GM19193 (cell line): ENCODE results near the gene SS18.

ENCODE experiments used
- POLR2A ChIP-seq: IDR thresholded peaks from 4 replicates; pipeline ENCODE4 v1.6.1; 2011; ENCODE audit not compliant: insufficient read depth, insufficient read length; ENCODE audit errors: extremely low read depth

Gene SS18, protein sequence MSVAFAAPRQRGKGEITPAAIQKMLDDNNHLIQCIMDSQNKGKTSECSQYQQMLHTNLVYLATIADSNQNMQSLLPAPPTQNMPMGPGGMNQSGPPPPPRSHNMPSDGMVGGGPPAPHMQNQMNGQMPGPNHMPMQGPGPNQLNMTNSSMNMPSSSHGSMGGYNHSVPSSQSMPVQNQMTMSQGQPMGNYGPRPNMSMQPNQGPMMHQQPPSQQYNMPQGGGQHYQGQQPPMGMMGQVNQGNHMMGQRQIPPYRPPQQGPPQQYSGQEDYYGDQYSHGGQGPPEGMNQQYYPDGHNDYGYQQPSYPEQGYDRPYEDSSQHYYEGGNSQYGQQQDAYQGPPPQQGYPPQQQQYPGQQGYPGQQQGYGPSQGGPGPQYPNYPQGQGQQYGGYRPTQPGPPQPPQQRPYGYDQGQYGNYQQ

DNA sequence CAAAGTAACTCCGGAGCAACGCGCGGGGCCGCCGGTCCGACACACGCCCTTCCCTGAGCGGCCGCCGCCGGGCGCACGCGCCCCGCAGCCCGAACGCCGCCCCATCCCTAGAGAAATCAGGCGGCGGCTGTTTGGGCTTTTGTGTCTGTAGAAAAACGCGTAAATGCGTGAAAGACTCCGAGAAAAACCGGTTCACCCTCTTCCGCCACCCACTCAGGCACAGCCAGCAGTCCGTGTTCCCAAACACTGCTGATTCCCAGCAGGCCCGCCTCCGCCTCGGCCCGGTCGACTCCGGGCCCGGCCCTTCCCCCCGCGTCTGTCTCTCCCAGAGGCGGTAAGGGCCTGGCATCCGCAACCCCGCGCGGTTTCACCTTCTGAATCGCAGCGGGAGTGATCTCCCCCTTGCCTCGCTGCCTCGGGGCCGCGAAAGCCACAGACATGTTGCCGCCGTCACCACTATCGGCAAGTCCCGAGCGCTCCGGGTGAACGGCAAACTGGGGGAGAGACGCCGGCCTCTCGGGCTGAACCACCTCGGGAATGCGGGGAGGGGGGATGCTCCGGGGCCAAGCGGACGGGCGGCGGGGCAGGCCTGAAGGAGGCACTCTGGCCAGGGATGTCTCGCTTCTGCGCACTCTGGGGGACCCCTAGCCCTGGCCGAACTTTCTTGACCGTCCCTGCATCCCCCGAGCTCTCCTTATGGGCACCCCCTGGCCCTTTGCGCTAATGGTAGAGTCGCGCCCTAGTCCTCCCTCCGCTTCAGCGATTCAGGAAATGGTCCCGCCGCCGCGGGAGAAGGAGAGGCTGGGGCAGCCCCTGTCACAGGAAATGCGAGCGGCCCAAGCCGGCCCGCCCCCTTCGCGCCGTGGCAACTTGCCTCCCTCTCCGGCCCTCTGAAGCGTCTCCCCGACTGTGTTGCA lies at the start of gene SS18:
SS18 (minus strand) TSS at position 484 of the 917 bp plus-strand sequence; CDS start at position 440, 44 bp downstream.
- TF ChIP-seq POLR2A, result peak; percentile 95

GRCh38 chr18:26135548-26135947 lies 45.1 kb upstream of the SS18 start:
- TF ChIP-seq POLR2A, result no peak

GRCh38 chr18:26134107-26134506 lies 43.7 kb upstream of the SS18 start:
- TF ChIP-seq POLR2A, result no peak

GRCh38 chr18:26133652-26134051 lies 43.2 kb upstream of the SS18 start, which contains the start of gene PSMA8:
Gene PSMA8 (plus strand): TSS chr18:26133869. CDS start chr18:26133966, 97 bp downstream.
- no peak for TF ChIP-seq POLR2A

DNA sequence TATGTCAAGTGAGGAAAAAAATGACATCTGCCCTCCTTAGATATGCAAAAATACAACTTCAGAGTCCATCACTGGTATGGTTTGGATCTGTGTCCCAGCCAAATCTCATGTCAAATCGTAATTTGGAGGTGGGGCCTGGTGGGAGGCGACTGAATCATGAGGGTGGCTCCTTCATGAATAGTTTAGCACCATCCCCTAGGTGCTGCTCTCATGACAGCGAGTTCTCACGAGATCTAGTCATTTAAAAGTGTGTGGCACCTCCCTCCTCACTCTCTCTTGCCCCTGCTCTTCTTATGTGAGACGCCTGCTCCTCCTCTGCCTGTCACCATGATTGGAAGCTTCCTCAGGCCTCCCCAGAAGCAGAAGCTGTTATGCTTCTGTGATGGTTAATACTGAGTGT lies 37.4 kb upstream of the SS18 start:
- TF ChIP-seq POLR2A, result no peak

DNA sequence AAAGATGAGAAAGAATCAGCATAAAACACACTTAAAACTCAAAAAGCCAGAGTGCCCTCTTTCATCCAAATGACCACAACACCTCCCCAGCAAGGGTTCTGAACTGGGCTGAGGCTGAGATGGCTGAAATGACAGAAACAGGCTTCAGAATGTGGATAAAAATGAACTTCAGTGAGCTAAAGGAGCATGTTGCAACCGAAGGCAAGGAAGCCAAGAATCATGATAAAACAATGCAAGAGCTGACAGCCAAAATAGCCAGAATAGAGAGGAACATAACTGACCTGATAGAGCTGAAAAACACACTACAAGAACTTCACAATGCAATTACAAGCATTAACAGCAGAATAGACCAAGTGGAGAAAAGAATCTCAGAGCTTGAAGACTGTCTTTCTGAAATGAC lies 31.1 kb upstream of the SS18 start:
- no peak for TF ChIP-seq POLR2A

- no peak for TF ChIP-seq POLR2A
Observed at GRCh38 chr18:26119246-26119645, 28.8 kb upstream of the SS18 start.

GRCh38 chr18:26104035-26104434 lies 13.6 kb upstream of the SS18 start:
- TF ChIP-seq POLR2A, result no peak

GRCh38 chr18:26103579-26103978 lies 13.2 kb upstream of the SS18 start:
- TF ChIP-seq POLR2A, result no peak

DNA sequence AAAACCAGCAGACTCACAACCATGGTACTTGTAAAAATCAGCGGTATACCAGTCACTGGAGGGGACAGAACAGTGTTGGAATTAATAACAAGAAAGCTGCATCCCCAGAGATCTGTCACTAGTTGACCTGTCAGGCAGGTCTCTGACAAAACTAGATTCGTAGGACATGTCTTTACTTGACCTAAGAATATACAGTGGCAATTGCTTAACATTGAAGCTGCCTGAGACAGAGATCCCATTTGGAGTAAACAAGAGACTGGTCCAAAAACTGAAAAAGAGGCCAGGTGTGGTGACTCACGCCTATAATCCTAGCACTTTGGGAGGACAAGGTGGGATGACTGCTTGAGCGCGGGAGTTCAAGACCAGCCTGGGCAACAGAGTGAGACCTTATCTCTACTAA lies 7.2 kb upstream of the SS18 start:
- TF ChIP-seq POLR2A, result no peak

- TF ChIP-seq POLR2A, result no peak
Observed at GRCh38 chr18:26096852-26097251, 6.4 kb upstream of the SS18 start.

DNA sequence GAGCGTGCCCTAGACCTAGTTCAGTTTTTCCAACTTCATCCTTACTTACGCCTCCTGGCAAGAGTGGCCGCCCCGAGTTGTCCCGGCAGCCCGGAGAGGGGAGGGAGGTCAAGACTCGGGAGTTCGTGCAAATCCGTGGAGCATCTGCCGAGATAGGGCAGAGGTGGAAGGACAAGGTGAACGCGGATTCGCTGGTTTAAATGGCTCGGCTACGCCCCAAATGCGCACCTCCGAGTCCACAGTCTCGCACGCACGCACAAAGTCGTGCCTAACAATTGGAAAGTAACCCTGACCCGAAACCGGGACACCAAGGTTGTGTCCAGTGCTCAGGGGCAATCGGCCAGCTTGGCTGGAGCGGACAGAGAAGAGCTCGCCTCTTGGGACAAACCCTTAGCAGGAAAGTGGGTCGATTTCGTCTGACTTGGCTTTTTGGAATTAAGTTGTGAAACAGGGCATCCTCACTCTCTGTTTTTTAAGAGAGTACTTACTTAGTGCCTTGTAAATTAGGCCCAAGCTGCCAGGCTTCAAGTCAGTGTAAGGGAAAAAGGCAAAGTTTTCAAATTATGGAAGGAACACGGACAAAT lies 726 bp upstream of the SS18 start:
- no peak for TF ChIP-seq POLR2A

GRCh38 chr18:26089293-26090129 lies 902 bp downstream of the SS18 start:
- TF ChIP-seq POLR2A, result no peak

- no peak for TF ChIP-seq POLR2A
Observed at GRCh38 chr18:26088487-26088886, 1.9 kb downstream of the SS18 start.
